K562 (cell line): Measurements from ENCODE around the gene CALY. TPM values are rescaled to one million over a fixed set of nuclear protein-coding genes. Genes with fewer than 3 reads are reported as not detected.

Experiments used
- ATAC-seq: fragments of 200-7000 bp; cut with Tn5 transposase; 3 replicates; pipeline ENCODE4 v1.9.1; 2020; ENCODE audit warnings: moderate library complexity
- BruUV-seq: library from RNA; stranded (reverse); fragments of 400-500 nt; replicated peaks from 2 replicates; lab custom pipeline; 2021; lab: Mats Ljungman, UMichigan
- CTCF ChIA-PET: fragments of 300-600 bp; formaldehyde crosslinking; extraction: SDS; loops from one replicate; lab custom pipeline; 2021; ENCODE audit warnings: low intra/inter-chr PET ratio; lab: Yijun Ruan, JAX
- POLR2A ChIA-PET: fragments of 300-600, 350-650 bp; sonication (Branson Sonifier 250); formaldehyde crosslinking; extraction: SDS; loops from one replicate; lab custom pipeline; 2021; ENCODE audit warnings: antibody characterized with exemption, inconsistent platforms; lab: Yijun Ruan, JAX
- DNase-seq, 4 experiments: peaks; one replicate each; pipeline versions ENCODE4 v3.0.0 to v3.0.0-alpha.2; 2011 to 2018; ENCODE audit warnings: low spot score in 3 of 4, mixed read lengths in 3 of 4; ENCODE audit errors: extremely low read depth in 1 of 4
- FAIRE-seq: peaks from 2 replicates; lab custom pipeline; 2011; peaks lifted over from hg19 to GRCh38; lab: Jason Lieb, UNC
- H2AFZ ChIP-seq: 2 replicates; pipeline ENCODE4 v1.6.0; 2011; ENCODE audit warnings: low read depth, low read length, control low read depth, inconsistent platforms
- H3K27ac ChIP-seq: fragments of 200-600 bp; 3 replicates; pipeline ENCODE4 v1.8.0; 2011; ENCODE audit warnings: low read depth, mild to moderate bottlenecking, control low read depth, inconsistent platforms, low read length, moderate library complexity, mixed read lengths; ENCODE audit errors: extremely low read depth
- H3K27me3 ChIP-seq, 2 experiments: fragments of 300-600 bp in 1 of 2; 2 replicates in 1 of 2; 3 replicates in 1 of 2; pipeline versions ENCODE4 v1.6.0 to v1.8.0; 2011; ENCODE audit warnings: inconsistent platforms in 2 of 2, low read length in 2 of 2, mild to moderate bottlenecking in 1 of 2, mixed read lengths in 1 of 2, moderate library complexity in 1 of 2; ENCODE audit not compliant: control insufficient read depth in 2 of 2, insufficient read depth in 2 of 2
- H3K36me3 ChIP-seq: fragments of 300-600 bp; 3 replicates; pipeline ENCODE4 v1.8.0; 2011; ENCODE audit warnings: mild to moderate bottlenecking, low read length, inconsistent platforms; ENCODE audit not compliant: control insufficient read depth, insufficient read depth
- H3K4me1 ChIP-seq, 2 experiments: fragments of 200-600 bp in 1 of 2; replicated peaks in 1 of 2; 2 replicates in 1 of 2; 3 replicates in 1 of 2; pipeline versions ENCODE4 v1.5.1 to v1.8.0; 2011; ENCODE audit warnings: inconsistent platforms in 2 of 2, low read length in 2 of 2, mild to moderate bottlenecking in 1 of 2, mixed read lengths in 1 of 2, moderate library complexity in 1 of 2; ENCODE audit not compliant: control insufficient read depth in 2 of 2, insufficient read depth in 2 of 2
- H3K4me2 ChIP-seq: 2 replicates; pipeline ENCODE4 v1.6.1; 2011; ENCODE audit warnings: low read length, control low read depth, inconsistent platforms, mixed read lengths; ENCODE audit not compliant: insufficient read depth
- H3K4me3 ChIP-seq: fragments of 200-600 bp; sonication (generic), shearing (Covaris generic); 2 replicates; pipeline ENCODE4 v1.5.1; 2016; ENCODE audit warnings: control low read depth, inconsistent platforms
- H3K79me2 ChIP-seq: fragments of 200-600 bp; 3 replicates; pipeline ENCODE4 v1.8.0; 2011; ENCODE audit warnings: low read length, inconsistent platforms; ENCODE audit not compliant: control insufficient read depth, insufficient read depth
- H3K9ac ChIP-seq, 2 experiments: 2 replicates each; pipeline versions ENCODE4 v1.6.0 to v1.6.1; 2011; ENCODE audit warnings: low read depth in 2 of 2, low read length in 2 of 2, control low read depth in 1 of 2, inconsistent platforms in 1 of 2, mild to moderate bottlenecking in 1 of 2, mixed read lengths in 1 of 2; ENCODE audit not compliant: insufficient read depth in 1 of 2
- H3K9me1 ChIP-seq: one replicate; pipeline ENCODE4 v1.6.0; 2011; ENCODE audit warnings: inconsistent platforms, mild to moderate bottlenecking, low read length, moderate library complexity; ENCODE audit not compliant: control insufficient read depth, insufficient read depth
- H3K9me3 ChIP-seq: replicated peaks from 2 replicates; pipeline ENCODE4 v1.5.1; 2011; ENCODE audit warnings: low read depth, low read length, inconsistent platforms; ENCODE audit not compliant: control insufficient read depth, insufficient read depth
- H4K20me1 ChIP-seq: replicated peaks from 2 replicates; pipeline ENCODE4 v1.6.1; 2011; ENCODE audit warnings: low read length, inconsistent platforms, mixed read lengths; ENCODE audit not compliant: control insufficient read depth, insufficient read depth
- BRD4 ChIP-seq: fragments of 200-600 bp; sonication (generic); IDR thresholded peaks from 2 replicates; pipeline ENCODE4 v1.6.1; 2017; ENCODE audit warnings: inconsistent platforms
- ETS1 ChIP-seq: conservative IDR thresholded peaks from 2 replicates; pipeline ENCODE4 v1.6.1; 2011; ENCODE audit warnings: low read depth, mild to moderate bottlenecking, low read length; ENCODE audit not compliant: control insufficient read depth
- FOXK1 ChIP-seq: sonication (generic); formaldehyde crosslinking; IDR thresholded peaks from 2 replicates; pipeline ENCODE4 v1.8.0; 2022; ENCODE audit warnings: missing genetic modification reagents, mild to moderate bottlenecking, borderline replicate concordance
- NFYB ChIP-seq: IDR thresholded peaks from 2 replicates; pipeline ENCODE4 v1.6.1; 2011; ENCODE audit warnings: mild to moderate bottlenecking, moderate library complexity; ENCODE audit not compliant: insufficient read length; ENCODE audit errors: extremely low read depth
- PATZ1 ChIP-seq: fragments of 250-450 bp; sonication (Bioruptor Pico); IDR thresholded peaks from 2 replicates; pipeline ENCODE4 v1.5.0; 2020; ENCODE audit warnings: mild to moderate bottlenecking, borderline replicate concordance
- ZNF316 ChIP-seq: fragments of 450-650 bp; IDR thresholded peaks from 2 replicates; pipeline ENCODE4 v1.6.1; 2016
- WGBS: fragments of 100-300 bp; shearing (Covaris generic); methylation state at CpG from one replicate; pipeline ENCODE4 v1.1.6; 2016; ENCODE audit warnings: low coverage, mixed read lengths; ENCODE audit not compliant: insufficient coverage; ENCODE audit errors: missing lambda C conversion rate; 5-methylcytosine and 5-hydroxymethylcytosine counted together
- in situ Hi-C: fragments of 300-500 bp; cut with MboI; formaldehyde crosslinking; loops from 4 replicates; pipeline ENCODE4 v1.15.0; 2018; ENCODE audit warnings: inconsistent platforms, mixed read lengths
- intact Hi-C: fragments of 100-400 bp; cut with micrococcal nuclease; formaldehyde crosslinking; loops from 2 replicates; pipeline ENCODE4 v1.14.2; 2022
- polyA plus RNA-seq, 8 experiments: library from polyadenylated mRNA; depleted of rRNA in 4 of 8; stranded (reverse) in 5 of 8; unstranded in 3 of 8; fragments of >200 nt; fragmentation: Nextera tagmentation in 2 of 8; fragmentation: Illumina TruSeq in 1 of 8; extraction: Ambion mirVana in 2 of 8; extraction: Trizol in 1 of 8; gene quantifications; 2 replicates each; pipeline versions ENCODE4 v1.2.1 to v1.2.3, GENCODE V29; 2011 to 2014; ENCODE audit warnings: inconsistent platforms in 1 of 8, missing spikeins in 1 of 8
- total RNA-seq, 7 experiments: library from RNA; depleted of rRNA in 6 of 7; stranded (reverse); fragments of >200 nt in 6 of 7; fragmentation: Illumina TruSeq in 2 of 7; extraction: Trizol in 2 of 7; gene quantifications; 2 replicates each; pipeline versions ENCODE4 v1.2.1 to v1.2.3, GENCODE V29; 2011 to 2021; ENCODE audit warnings: low replicate concordance in 1 of 7

The CALY gene
- total and polyA plus RNA-seq, 9 of the 15 experiments (the other 6 are each of a cell fraction or from before 2014, with no cell fraction given) = not detected

GRCh38 chr10:133315847-133316246 lies 20.8 kb downstream of the CALY start:
- intact Hi-C loops = no loop called here

GRCh38 chr10:133314911-133315310 lies 21.8 kb downstream of the CALY start:
- H3K27ac ChIP-seq = no peak overlapping the region
- ATAC-seq = no peak
- no peaks in the 10 kb centered on the region for H3K9me1 ChIP-seq
- no peak overlapping the region for H3K4me3 ChIP-seq
- no peak overlapping the region; the same call in 1 of the 2 replicates for H3K4me2 ChIP-seq
- no peak for DNase-seq
- no peaks in the 10 kb centered on the region for H3K27me3 ChIP-seq
- no peaks in the 10 kb centered on the region for H3K79me2 ChIP-seq
- no peaks in the 10 kb centered on the region for H4K20me1 ChIP-seq
- ChIA-PET CTCF (interaction anchor here (0.6 kb wide), 1 partner anchor 15 kb away, joined by 4 read pairs; no protein-coding TSS in a partner anchor), POLR2A (interaction anchor here (0.5 to 1.0 kb wide), 2 partner anchors 9 to 123 kb away, joined by 3 to 4 read pairs; no protein-coding TSS in a partner anchor)
- 74% methylated on average over 9 of the region's 12 CpGs for WGBS
- BruUV-seq = no TSS peak
- intact Hi-C loops (no loop called here), in situ Hi-C loops (no loop called here)
- H3K36me3 ChIP-seq = peaks cover 33% of the 10 kb centered on the region; the same call in 2 of the 3 replicates
- no peaks in the 10 kb centered on the region for H3K9me3 ChIP-seq
- FAIRE-seq = no peak
- H3K4me1 ChIP-seq = peaks cover 0 to 38% of the 10 kb centered on the region in 2 experiments; a peak in 4 of 5 replicates
- TF ChIP-seq ETS1 = no peak
- no peak for TF ChIP-seq PATZ1 (CRISPR knock-in tag)
- TF ChIP-seq BRD4 = no peak
- TF ChIP-seq, all 486 proteins: peak for 0
- Histone ChIP-seq H3K9ac (peak overlapping the region in 1 of 2 experiments; percentile 45; a peak in 2 of 4 replicates), H2AFZ (no peak overlapping the region; the same call in 1 of the 2 replicates)

More at GRCh38 chr10:133315847-133316246, 20.8 kb downstream of the CALY start:
- peaks cover 23% of the 10 kb centered on the region; the same call in 2 of the 3 replicates for H3K36me3 ChIP-seq
- no peaks in the 10 kb centered on the region for H3K9me3 ChIP-seq
- CTCF ChIA-PET = no interaction called here
- H3K4me1 ChIP-seq = peaks cover 0 to 32% of the 10 kb centered on the region in 2 experiments; a peak in 4 of 5 replicates
- H3K27me3 ChIP-seq = no peaks in the 10 kb centered on the region
- no peak overlapping the region for H3K4me3 ChIP-seq
- no peak overlapping the region for H3K27ac ChIP-seq
- 62% methylated on average over 5 of the region's 5 CpGs for WGBS
- peak; percentile 79 for FAIRE-seq
- H3K79me2 ChIP-seq = no peaks in the 10 kb centered on the region
- H2AFZ ChIP-seq = no peak overlapping the region
- no peaks in the 10 kb centered on the region for H4K20me1 ChIP-seq
- no peaks in the 10 kb centered on the region for H3K9me1 ChIP-seq
- H3K4me2 ChIP-seq = no peak overlapping the region
- TF ChIP-seq FOXK1 (no peak), ZNF316 (0 out of 2 replicates have a peak, but pooled peaks have one; percentile 13), NFYB (peak; percentile 7)
- ATAC-seq = peak; percentile 20; the same call in 1 of the 3 replicates
- POLR2A ChIA-PET = interaction anchor here (0.6 kb wide), 2 partner anchors 8 to 392 kb away, joined by 3 read pairs; no protein-coding TSS in a partner anchor
- no peak overlapping the region for H3K9ac ChIP-seq
- in situ Hi-C loops = no loop called here
- no TSS peak for BruUV-seq
- no peak for DNase-seq
